ENCODE results near the gene S100Z. TPM values are rescaled to one million over a fixed set of nuclear protein-coding genes. Genes with fewer than 3 reads are reported as not detected.
"Not testable (repeated sequence)": the region's sequence is repeated elsewhere in the genome, so short reads cannot be mapped to it uniquely, and the experiment has no call there.

Gene S100Z
- total RNA-seq, 1 donor from 2014 or later = not detected

DNA sequence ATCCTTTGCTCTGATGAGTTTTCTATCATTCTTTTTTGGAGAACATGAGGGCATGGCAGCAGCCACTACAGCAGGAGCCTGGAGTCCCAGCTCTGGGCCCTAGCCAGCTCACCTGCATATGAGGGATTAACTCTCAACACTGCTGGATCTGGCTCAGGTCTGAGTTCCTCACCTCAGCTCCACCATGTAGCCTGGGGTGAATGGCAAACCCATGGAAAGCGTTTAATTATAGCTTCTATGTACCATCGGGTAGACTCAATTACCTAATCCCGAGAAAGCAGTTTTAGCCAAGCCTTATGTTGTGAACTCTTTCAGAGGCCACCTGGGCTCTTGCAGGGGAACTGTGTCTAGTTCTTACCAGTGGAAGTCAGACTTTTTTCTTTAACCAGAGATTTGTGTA lies 3.9 kb upstream of the S100Z start:
- H3K4me3 Mint-ChIP-seq (ENCODE audit: unreplicated experiment) = no peak overlapping the region
- H3K27me3 Mint-ChIP-seq (ENCODE audit: unreplicated experiment) = no peaks in the 10 kb centered on the region
- H3K9me3 Mint-ChIP-seq (ENCODE audit: unreplicated experiment) = peaks cover 2% of the 10 kb centered on the region
- no peaks in the 10 kb centered on the region for H3K4me1 Mint-ChIP-seq (ENCODE audit: low read depth, unreplicated experiment)
- peaks cover 4% of the 10 kb centered on the region for H3K36me3 Mint-ChIP-seq (ENCODE audit: unreplicated experiment)
- TF ChIP-seq, protein P1, sequence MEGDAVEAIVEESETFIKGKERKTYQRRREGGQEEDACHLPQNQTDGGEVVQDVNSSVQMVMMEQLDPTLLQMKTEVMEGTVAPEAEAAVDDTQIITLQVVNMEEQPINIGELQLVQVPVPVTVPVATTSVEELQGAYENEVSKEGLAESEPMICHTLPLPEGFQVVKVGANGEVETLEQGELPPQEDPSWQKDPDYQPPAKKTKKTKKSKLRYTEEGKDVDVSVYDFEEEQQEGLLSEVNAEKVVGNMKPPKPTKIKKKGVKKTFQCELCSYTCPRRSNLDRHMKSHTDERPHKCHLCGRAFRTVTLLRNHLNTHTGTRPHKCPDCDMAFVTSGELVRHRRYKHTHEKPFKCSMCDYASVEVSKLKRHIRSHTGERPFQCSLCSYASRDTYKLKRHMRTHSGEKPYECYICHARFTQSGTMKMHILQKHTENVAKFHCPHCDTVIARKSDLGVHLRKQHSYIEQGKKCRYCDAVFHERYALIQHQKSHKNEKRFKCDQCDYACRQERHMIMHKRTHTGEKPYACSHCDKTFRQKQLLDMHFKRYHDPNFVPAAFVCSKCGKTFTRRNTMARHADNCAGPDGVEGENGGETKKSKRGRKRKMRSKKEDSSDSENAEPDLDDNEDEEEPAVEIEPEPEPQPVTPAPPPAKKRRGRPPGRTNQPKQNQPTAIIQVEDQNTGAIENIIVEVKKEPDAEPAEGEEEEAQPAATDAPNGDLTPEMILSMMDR (IDR thresholded peaks at IDR 0.05; ENCODE audit: partially characterized antibody, unreplicated experiment) = no peak
- no peak overlapping the region for H3K27ac Mint-ChIP-seq (ENCODE audit: unreplicated experiment)
- no peak for DNase-seq

DNA sequence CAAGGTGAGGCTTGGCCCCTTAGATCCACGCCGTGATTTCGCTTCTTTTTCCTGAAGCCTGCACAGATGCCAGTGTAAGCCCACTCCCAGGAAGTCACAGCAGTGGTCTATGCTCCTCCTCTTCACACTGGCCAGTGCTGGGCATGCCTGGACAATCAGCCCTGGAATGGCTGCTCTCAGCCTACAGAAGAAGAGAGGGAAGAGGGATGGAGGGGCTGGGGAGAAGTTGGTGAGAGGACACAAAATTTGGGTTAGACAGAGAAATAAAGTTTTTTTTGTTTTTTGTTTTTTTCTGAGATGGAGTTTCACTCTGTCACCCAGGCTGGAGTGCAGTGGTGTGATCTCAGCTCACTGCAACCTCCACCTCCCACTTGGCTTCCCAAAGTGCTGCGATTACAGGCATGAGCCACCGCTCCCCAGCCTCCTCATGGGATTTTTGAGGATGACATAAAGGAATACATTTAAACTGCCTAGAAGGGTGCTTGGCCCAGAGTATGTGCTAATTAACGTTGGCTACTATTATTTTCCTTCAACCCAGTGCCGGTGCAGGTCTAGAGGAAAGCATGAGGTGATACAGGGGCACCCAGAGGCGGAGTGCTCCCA lies 830 bp downstream of the S100Z start:
- peaks cover 3% of the 10 kb centered on the region for H3K27me3 Mint-ChIP-seq (ENCODE audit: unreplicated experiment)
- no peaks in the 10 kb centered on the region for H3K9me3 Mint-ChIP-seq (ENCODE audit: unreplicated experiment)
- peaks cover 3% of the 10 kb centered on the region for H3K36me3 Mint-ChIP-seq (ENCODE audit: unreplicated experiment)
- no peak overlapping the region for H3K4me3 Mint-ChIP-seq (ENCODE audit: unreplicated experiment)
- no peak overlapping the region for H3K27ac Mint-ChIP-seq (ENCODE audit: unreplicated experiment)
- DNase-seq = no peak
- TF ChIP-seq, protein P1 (IDR thresholded peaks at IDR 0.05; ENCODE audit: partially characterized antibody, unreplicated experiment) = no peak
- no peaks in the 10 kb centered on the region for H3K4me1 Mint-ChIP-seq (ENCODE audit: low read depth, unreplicated experiment)

DNA sequence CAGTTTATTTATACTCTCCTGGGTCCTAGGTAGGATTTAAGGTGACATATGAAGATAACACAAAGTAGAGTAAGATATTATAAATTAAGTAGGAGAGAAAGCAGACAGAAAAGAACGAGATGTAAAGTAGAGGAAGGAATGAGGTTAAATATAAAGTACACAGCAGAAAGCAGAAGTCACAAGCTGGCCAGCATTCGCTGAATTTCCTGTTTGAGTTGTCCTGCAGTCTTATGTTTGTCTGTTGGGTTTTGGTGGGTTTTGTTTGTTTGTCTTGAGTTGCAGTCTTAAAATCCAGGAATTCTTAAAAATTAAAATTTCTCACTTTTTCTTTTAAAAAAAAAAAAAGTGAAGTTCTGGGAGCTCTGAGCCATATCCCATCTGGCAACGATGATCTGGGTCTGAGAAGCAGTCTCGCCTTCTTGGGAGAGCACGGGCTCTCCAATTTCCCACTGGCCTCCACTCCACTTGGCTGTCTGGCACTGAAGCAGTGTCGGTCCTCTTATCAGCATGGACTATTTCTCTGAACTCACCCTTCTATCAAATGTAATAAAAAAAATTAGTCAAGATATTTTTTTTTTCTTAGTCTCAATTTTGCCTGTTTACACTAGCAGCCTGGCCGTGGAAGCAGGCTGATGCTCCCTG lies 2.0 kb downstream of the S100Z start:
- Mint-ChIP-seq H3K4me3 (ENCODE audit: unreplicated experiment) (no peak overlapping the region), H3K36me3 (ENCODE audit: unreplicated experiment) (peaks cover 6% of the 10 kb centered on the region), H3K9me3 (ENCODE audit: unreplicated experiment) (no peaks in the 10 kb centered on the region), H3K27ac (ENCODE audit: unreplicated experiment) (no peak overlapping the region), H3K4me1 (ENCODE audit: low read depth, unreplicated experiment) (no peaks in the 10 kb centered on the region), H3K27me3 (ENCODE audit: unreplicated experiment) (peaks cover 3% of the 10 kb centered on the region)
- DNase-seq = no peak
- TF ChIP-seq, protein P1 (IDR thresholded peaks at IDR 0.05; ENCODE audit: partially characterized antibody, unreplicated experiment) = no peak

DNA sequence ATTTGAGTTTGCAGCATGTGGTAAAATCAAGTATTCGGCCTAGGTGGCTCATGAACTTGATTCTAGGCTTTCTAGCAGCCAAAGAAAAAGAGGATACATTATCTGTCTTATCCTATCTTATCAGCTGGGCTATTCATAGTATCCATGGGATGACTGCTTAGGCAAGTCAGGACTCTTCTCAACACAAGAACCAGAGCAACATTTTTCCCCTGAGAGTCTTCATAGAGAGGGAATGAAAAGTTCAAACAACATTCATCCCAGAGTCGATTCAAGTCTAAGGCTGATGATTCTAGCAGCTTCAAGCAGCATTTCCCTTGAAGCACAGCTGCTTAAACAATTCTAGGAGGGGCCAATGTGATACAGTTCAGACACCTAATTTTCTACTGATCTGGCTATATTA lies 3.0 kb downstream of the S100Z start:
- Mint-ChIP-seq H3K27ac (ENCODE audit: unreplicated experiment) (no peak overlapping the region), H3K4me3 (ENCODE audit: unreplicated experiment) (no peak overlapping the region), H3K9me3 (ENCODE audit: unreplicated experiment) (no peaks in the 10 kb centered on the region), H3K36me3 (ENCODE audit: unreplicated experiment) (peaks cover 6% of the 10 kb centered on the region), H3K4me1 (ENCODE audit: low read depth, unreplicated experiment) (no peaks in the 10 kb centered on the region), H3K27me3 (ENCODE audit: unreplicated experiment) (peaks cover 3% of the 10 kb centered on the region)
- no peak for DNase-seq
- TF ChIP-seq, protein P1 (IDR thresholded peaks at IDR 0.05; ENCODE audit: partially characterized antibody, unreplicated experiment) = no peak

DNA sequence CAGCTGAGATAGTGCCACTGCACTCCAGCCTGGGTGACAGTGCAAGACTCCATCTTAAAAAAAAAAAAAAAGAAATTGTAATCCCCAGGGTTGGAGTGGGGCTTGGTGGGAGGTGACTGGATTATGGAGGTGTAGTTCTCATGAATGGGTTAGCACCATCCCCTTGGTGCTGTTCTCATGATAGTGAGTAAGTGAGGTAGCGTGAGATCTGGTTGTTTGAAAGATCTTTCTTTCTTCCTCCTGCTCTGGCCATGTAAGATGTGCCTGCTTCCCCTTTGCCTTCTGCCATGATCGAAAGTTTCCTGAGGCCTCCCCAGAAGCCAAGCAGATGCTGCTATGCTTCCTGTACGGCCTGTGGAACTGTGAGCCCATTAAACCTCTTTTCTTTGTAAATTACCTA lies 3.9 kb downstream of the S100Z start:
- not testable (repeated sequence) for H3K4me1 Mint-ChIP-seq (ENCODE audit: low read depth, unreplicated experiment); H3K36me3 Mint-ChIP-seq (ENCODE audit: unreplicated experiment); H3K27me3 Mint-ChIP-seq (ENCODE audit: unreplicated experiment); H3K9me3 Mint-ChIP-seq (ENCODE audit: unreplicated experiment); H3K27ac Mint-ChIP-seq (ENCODE audit: unreplicated experiment); DNase-seq; H3K4me3 Mint-ChIP-seq (ENCODE audit: unreplicated experiment)
